Tibial artery (tissue), 4 donors: ENCODE measurements around the gene ADAM30.

Source experiments
- DNase-seq, 2 donors: peaks; one replicate each; pipeline ENCODE4 v3.0.0-alpha.2; 2019
- H3K27ac ChIP-seq, 2 donors: fragments of 200-600 bp; sonication (generic) in 1 of 2; 1 replicate in 1 of 2; 2 replicates in 1 of 2; pipeline ENCODE4 v1.5.1; 2018 to 2019; ENCODE audit warnings: mild to moderate bottlenecking in 1 of 2
- H3K27me3 ChIP-seq, 2 donors: fragments of 200-600 bp; sonication (generic) in 1 of 2; one replicate each; pipeline versions ENCODE4 v1.5.1 to v1.6.0; 2016 to 2019
- H3K36me3 ChIP-seq, 3 donors: fragments of 200-600 bp; sonication (generic) in 2 of 3; one replicate each; pipeline ENCODE4 v1.5.1; 2016 to 2019; ENCODE audit warnings: mild to moderate bottlenecking in 2 of 3
- H3K4me1 ChIP-seq, 4 donors: fragments of 200-600 bp; sonication (generic) in 2 of 4; 1 replicate in 3 of 4; 2 replicates in 1 of 4; pipeline ENCODE4 v1.5.1; 2016 to 2019
- H3K4me3 ChIP-seq, 2 donors: fragments of 200-600 bp; sonication (generic) in 1 of 2; 1 replicate in 1 of 2; 2 replicates in 1 of 2; pipeline ENCODE4 v1.5.1; 2018 to 2019; ENCODE audit warnings: mild to moderate bottlenecking in 2 of 2
- H3K9me3 ChIP-seq, 3 donors: fragments of 200-600 bp; sonication (generic) in 1 of 3; one replicate each; pipeline ENCODE4 v1.5.1; 2016 to 2019
- intact Hi-C: fragments of 100-400 bp; cut with DNase I; formaldehyde crosslinking; loops from one replicate; pipeline ENCODE4 v1.15.0; 2023; ENCODE audit warnings: low total_unique reads
- TF ChIP-seq, protein P1 (sequence below), 2 experiments: fragments of 200-600 bp in 1 of 2; fragments of 450-650 bp in 1 of 2; IDR thresholded peaks; one replicate each; pipeline ENCODE4 v1.5.1; 2017 to 2019; ENCODE audit warnings: antibody characterized with exemption in 2 of 2, mild to moderate bottlenecking in 1 of 2, moderate library complexity in 1 of 2

ADAM30 gene

DNA sequence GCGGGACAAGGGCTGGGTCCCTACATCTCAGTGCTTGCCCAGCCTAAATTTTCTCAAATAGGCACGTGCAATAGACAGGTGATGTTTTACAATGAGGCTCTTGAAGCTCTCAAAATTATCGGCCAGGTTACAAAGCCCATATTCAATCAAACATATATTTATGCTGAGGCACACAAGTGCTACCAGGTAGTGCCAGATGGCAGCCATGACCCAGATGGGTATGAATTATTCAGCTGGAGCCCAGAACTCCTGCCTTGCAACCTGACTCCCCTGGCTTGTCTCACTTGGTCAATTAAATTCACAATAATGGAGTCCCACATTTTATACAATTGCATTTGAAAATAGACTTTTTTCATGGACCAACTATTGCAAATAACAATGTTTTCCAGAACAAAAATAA, 12.3 kb upstream of the ADAM30 start:
- intact Hi-C loops = no loop called here
- Histone ChIP-seq H3K36me3 (peaks cover 8 to 17% (median 10%) of the 10 kb centered on the region in 3 donors), H3K4me1 (no peaks in the 10 kb centered on the region), H3K4me3 (no peak overlapping the region), H3K27ac (no peak overlapping the region), H3K27me3 (no peaks in the 10 kb centered on the region), H3K9me3 (peaks cover 0 to 7% (median 2%) of the 10 kb centered on the region in 3 donors)
- TF ChIP-seq, protein P1, sequence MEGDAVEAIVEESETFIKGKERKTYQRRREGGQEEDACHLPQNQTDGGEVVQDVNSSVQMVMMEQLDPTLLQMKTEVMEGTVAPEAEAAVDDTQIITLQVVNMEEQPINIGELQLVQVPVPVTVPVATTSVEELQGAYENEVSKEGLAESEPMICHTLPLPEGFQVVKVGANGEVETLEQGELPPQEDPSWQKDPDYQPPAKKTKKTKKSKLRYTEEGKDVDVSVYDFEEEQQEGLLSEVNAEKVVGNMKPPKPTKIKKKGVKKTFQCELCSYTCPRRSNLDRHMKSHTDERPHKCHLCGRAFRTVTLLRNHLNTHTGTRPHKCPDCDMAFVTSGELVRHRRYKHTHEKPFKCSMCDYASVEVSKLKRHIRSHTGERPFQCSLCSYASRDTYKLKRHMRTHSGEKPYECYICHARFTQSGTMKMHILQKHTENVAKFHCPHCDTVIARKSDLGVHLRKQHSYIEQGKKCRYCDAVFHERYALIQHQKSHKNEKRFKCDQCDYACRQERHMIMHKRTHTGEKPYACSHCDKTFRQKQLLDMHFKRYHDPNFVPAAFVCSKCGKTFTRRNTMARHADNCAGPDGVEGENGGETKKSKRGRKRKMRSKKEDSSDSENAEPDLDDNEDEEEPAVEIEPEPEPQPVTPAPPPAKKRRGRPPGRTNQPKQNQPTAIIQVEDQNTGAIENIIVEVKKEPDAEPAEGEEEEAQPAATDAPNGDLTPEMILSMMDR (IDR thresholded peaks at IDR 0.05) = no peak
- DNase-seq = no peak

DNA sequence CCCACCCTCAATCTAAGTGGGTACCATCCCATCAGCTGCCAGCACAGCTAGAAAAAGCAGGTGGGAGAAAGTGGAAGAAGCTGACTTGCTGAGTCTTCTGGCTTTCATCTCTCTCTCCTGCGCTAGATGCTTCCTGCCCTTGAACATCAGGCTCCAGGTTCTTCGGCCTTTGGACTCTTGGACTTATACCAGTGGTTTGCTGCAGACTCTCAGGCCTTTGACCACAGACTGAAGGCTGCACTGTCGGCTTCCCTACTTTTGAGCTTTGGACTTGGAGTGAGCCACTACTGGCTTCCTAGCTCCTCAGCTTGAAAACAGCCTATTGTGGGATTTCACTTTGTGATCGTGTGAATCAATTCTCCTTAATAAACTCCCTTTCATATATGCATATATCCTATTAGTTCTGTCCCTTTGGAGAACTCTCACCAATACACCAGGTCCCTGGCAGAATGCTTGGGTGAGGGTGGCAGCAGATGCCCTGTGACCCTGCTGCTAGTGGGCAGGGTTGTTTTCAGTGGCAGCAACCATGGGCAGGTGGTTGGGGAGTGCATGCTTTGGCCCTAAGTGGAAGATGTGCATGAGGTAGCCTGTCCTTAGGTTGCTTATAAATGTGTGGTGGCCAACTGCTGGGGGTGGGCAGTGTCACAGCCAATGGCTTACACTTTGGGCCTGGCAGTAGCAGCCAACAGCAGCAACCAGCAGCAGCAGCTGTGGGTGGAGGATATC, 10.8 kb upstream of the ADAM30 start:
- intact Hi-C loops = no loop called here

DNA sequence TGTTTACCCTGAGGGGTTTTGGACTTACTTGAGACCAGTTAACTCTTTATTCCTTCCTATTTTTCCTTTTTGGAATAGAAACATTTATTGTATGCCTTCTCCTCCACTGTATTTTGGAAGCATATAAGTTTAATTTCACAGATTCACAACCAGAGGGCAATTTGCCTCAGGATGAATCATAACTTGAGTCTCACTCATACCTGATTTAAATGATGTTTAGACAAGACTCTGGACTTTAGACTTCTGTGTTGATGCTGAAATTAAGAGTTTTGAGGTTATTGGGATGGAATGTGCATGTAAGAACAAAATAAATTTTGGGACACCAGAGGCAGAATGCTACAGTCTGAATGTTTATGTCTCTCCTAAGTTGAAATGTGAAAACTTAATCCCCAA, 7.1 kb upstream of the ADAM30 start:
- Histone ChIP-seq H3K4me1 (no peaks in the 10 kb centered on the region), H3K4me3 (no peak overlapping the region), H3K27me3 (no peaks in the 10 kb centered on the region), H3K9me3 (peaks cover 0 to 7% (median 2%) of the 10 kb centered on the region in 3 donors), H3K27ac (no peak overlapping the region), H3K36me3 (no peaks in the 10 kb centered on the region)
- DNase-seq = no peak
- intact Hi-C loops = no loop called here
- TF ChIP-seq, protein P1 (IDR thresholded peaks at IDR 0.05) = no peak

More for the DNA sequence above, 10.8 kb upstream of the ADAM30 start:
- Histone ChIP-seq H3K9me3 (peaks cover 0 to 7% (median 2%) of the 10 kb centered on the region in 3 donors), H3K27ac (no peak overlapping the region), H3K4me3 (no peak overlapping the region), H3K27me3 (no peaks in the 10 kb centered on the region), H3K36me3 (peaks cover 0 to 1% (median 0%) of the 10 kb centered on the region in 3 donors), H3K4me1 (no peaks in the 10 kb centered on the region)
- DNase-seq = no peak
- TF ChIP-seq, protein P1 (IDR thresholded peaks at IDR 0.05) = no peak

DNA sequence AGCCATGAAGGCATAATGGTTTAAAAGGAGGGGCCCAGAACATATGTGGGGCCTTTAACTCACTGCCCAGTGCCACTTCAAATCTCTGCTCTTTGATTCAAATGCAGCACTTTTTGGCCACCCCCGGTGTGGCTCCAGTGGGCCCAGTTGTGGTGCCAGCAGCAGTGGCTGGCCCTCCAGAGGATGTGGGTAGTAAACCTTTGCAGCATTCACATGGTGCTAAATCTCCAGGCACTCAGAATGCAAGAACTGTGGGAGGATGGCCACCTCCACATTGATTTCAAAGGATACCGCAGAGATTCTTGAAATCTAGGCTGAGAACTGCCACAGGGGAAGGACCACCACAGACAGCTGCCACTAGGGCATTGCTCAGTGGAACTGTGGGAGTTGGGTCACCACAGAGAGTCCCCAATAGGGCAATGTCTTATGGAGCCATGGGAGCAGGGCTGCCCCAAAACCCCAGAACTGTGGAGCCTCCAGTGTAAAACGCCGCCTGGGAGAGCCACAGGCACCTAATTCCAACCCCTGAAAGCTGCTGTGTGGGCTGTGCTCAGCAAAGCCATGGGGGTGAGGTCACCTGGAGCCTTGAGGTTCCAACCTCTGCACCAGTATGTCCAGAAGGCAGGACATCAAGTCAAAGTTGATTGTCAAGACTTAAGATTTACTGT, 6.6 kb upstream of the ADAM30 start:
- H3K36me3 ChIP-seq = no peaks in the 10 kb centered on the region
- peaks cover 0 to 7% (median 2%) of the 10 kb centered on the region in 3 donors for H3K9me3 ChIP-seq
- H3K27me3 ChIP-seq = no peaks in the 10 kb centered on the region
- DNase-seq = no peak
- TF ChIP-seq, protein P1 (IDR thresholded peaks at IDR 0.05) = no peak
- no peak overlapping the region for H3K4me3 ChIP-seq
- no peak overlapping the region for H3K27ac ChIP-seq
- intact Hi-C loops = no loop called here
- H3K4me1 ChIP-seq = no peaks in the 10 kb centered on the region

DNA sequence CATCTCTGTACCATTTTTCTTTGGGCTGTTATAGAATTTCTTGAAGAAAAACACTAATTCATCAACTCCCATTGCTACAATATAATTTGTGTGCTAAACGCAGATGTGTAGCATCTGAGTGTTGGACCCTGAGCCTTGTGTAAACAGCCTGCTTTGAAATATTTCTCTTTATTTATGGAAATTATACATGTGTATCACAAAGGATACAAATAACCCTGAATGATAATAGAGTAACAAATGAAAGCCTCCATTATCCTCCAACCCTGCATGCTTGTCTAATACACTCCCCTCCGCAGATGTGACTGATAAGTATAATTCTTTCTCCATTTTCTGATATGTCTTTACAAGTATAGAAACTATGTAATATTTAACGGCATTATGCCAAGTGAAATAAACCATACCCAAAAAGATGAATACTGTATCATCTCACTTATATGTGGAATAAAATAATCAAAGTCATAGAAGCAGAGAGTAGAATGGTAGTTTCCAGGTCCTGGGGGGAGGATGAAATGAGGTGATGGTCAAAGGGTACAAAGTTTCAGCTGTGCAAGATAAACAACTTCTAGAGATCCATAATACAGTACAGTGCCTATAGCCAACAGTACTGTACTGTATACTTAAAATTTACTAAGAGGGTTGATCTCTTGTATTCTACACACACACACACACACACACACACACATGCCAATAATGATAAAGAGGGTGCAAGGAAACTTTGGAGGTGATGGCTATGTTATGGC, 2.8 kb upstream of the ADAM30 start:
- Histone ChIP-seq H3K27ac (no peak overlapping the region), H3K9me3 (no peaks in the 10 kb centered on the region), H3K4me3 (no peak overlapping the region), H3K36me3 (no peaks in the 10 kb centered on the region), H3K4me1 (no peaks in the 10 kb centered on the region), H3K27me3 (peaks cover 0 to 11% of the 10 kb centered on the region in 2 donors)
- TF ChIP-seq, protein P1 (IDR thresholded peaks at IDR 0.05) = no peak
- intact Hi-C loops = no loop called here
- DNase-seq = no peak
